GM18909 (cell line): ENCODE measurements around the gene ARHGAP8.

Experiments
- ATAC-seq: cut with Tn5 transposase; IDR thresholded peaks from one replicate; pipeline ENCODE4 v1.9.1; 2021; ENCODE audit warnings: mild to moderate bottlenecking; ENCODE audit not compliant: unreplicated experiment, poor library complexity

ARHGAP8 gene

GRCh38 chr22:44760476-44760875 is 8.1 kb downstream of the ARHGAP8 start:
- no peak for ATAC-seq

- no peak for ATAC-seq
These were observed 8.7 kb downstream of the ARHGAP8 start for GRCh38 chr22:44761025-44761424.

GRCh38 chr22:44764373-44764772 is 12.0 kb downstream of the ARHGAP8 start:
- no peak for ATAC-seq

GRCh38 chr22:44764974-44765373 is 12.6 kb downstream of the ARHGAP8 start:
- no peak for ATAC-seq

- ATAC-seq = no peak
These were observed 13.4 kb downstream of the ARHGAP8 start for GRCh38 chr22:44765571-44766285.

- ATAC-seq = no peak
These were observed 20.7 kb downstream of the ARHGAP8 start for GRCh38 chr22:44773082-44773481.

- ATAC-seq = no peak
These were observed 23.5 kb downstream of the ARHGAP8 start for GRCh38 chr22:44775862-44776261.

GRCh38 chr22:44776605-44777363 is 24.4 kb downstream of the ARHGAP8 start:
- ATAC-seq = no peak

- no peak for ATAC-seq
These were observed 25.0 kb downstream of the ARHGAP8 start for GRCh38 chr22:44777364-44777755.

- ATAC-seq = no peak
These were observed 28.6 kb downstream of the ARHGAP8 start for GRCh38 chr22:44780876-44781449.

GRCh38 chr22:44782363-44782963 is 30.1 kb downstream of the ARHGAP8 start:
- ATAC-seq = no peak

- no peak for ATAC-seq
These were observed 30.7 kb downstream of the ARHGAP8 start for GRCh38 chr22:44783091-44783490.

GRCh38 chr22:44783581-44783980 is 31.2 kb downstream of the ARHGAP8 start:
- ATAC-seq = no peak

GRCh38 chr22:44786136-44786535 is 33.8 kb downstream of the ARHGAP8 start:
- no peak for ATAC-seq

GRCh38 chr22:44786610-44787009 is 34.2 kb downstream of the ARHGAP8 start:
- ATAC-seq = no peak

- ATAC-seq = no peak
These were observed 35.5 kb downstream of the ARHGAP8 start for GRCh38 chr22:44787832-44788231.

GRCh38 chr22:44793106-44793505 is 40.7 kb downstream of the ARHGAP8 start:
- ATAC-seq = no peak

GRCh38 chr22:44793506-44794172 is 41.3 kb downstream of the ARHGAP8 start:
- ATAC-seq = no peak

- ATAC-seq = no peak
These were observed 43.6 kb downstream of the ARHGAP8 start for GRCh38 chr22:44795701-44796630.
